ENCODE results near the gene ARHGAP11B.
A peak's percentile ranks its signal among the peaks of the same experiment; 100 is the strongest.
"Not testable (repeated sequence)": the region's sequence is repeated elsewhere in the genome, so short reads cannot be mapped to it uniquely, and the experiment has no call there.

The ARHGAP11B gene

GRCh38 chr15:30650012-30650929, 24.3 kb downstream of the ARHGAP11B start:
- Histone ChIP-seq H3K27me3 (no peaks in the 10 kb centered on the region), H3K9me3 (no peaks in the 10 kb centered on the region), H3K4me1 (no peaks in the 10 kb centered on the region), H3K27ac (no peak overlapping the region), H3K36me3 (no peaks in the 10 kb centered on the region), H3K4me3 (no peak overlapping the region)
- TF ChIP-seq, protein P1, sequence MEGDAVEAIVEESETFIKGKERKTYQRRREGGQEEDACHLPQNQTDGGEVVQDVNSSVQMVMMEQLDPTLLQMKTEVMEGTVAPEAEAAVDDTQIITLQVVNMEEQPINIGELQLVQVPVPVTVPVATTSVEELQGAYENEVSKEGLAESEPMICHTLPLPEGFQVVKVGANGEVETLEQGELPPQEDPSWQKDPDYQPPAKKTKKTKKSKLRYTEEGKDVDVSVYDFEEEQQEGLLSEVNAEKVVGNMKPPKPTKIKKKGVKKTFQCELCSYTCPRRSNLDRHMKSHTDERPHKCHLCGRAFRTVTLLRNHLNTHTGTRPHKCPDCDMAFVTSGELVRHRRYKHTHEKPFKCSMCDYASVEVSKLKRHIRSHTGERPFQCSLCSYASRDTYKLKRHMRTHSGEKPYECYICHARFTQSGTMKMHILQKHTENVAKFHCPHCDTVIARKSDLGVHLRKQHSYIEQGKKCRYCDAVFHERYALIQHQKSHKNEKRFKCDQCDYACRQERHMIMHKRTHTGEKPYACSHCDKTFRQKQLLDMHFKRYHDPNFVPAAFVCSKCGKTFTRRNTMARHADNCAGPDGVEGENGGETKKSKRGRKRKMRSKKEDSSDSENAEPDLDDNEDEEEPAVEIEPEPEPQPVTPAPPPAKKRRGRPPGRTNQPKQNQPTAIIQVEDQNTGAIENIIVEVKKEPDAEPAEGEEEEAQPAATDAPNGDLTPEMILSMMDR (IDR thresholded peaks at IDR 0.05) = no peak
- TF ChIP-seq POLR2AphosphoS5 (IDR thresholded peaks at IDR 0.05; ENCODE audit: insufficient read depth in 1 of 2, low read depth in 1 of 2) (no peak), POLR2A (IDR thresholded peaks at IDR 0.05) (no peak)
- intact Hi-C loops (cut with DNase I) = no loop called here
- no peak for DNase-seq (ENCODE audit: extremely low spot score in 2 of 2)

GRCh38 chr15:30661154-30661553, 35.2 kb downstream of the ARHGAP11B start:
- H3K4me1 ChIP-seq; H3K27ac ChIP-seq; H3K27me3 ChIP-seq; H3K36me3 ChIP-seq; H3K9me3 ChIP-seq; H3K4me3 ChIP-seq; intact Hi-C loops (cut with DNase I); DNase-seq (ENCODE audit: extremely low spot score in 2 of 2): not testable (repeated sequence)
- TF ChIP-seq, protein P1 (IDR thresholded peaks at IDR 0.05) = peak; percentile 17 to 41 (median 39)

- intact Hi-C loops (cut with DNase I); H3K4me3 ChIP-seq; H3K36me3 ChIP-seq: not testable (repeated sequence)
Measured at GRCh38 chr15:30669621-30670020, 43.7 kb downstream of the ARHGAP11B start.

DNA sequence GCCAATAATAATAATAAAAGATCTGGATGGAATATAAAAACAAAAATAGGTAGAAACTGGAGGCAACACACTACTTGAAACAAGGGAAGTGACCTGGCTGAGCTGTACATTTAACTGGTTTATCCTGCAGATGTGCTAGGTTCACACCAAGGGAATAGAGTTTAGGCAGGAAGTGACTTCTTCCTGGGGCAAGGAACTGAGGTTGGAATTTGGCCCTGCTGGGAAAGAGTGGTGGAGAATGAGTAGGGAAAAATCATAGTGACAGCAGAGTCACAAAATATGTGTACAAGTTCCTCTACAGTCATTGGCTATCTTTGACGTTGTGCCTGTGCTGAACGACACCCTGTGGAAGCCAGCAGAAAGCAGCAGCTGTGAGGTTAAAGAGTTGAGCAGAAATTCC, 44.1 kb downstream of the ARHGAP11B start:
- no peaks in the 10 kb centered on the region for H3K36me3 ChIP-seq
- no peak for TF ChIP-seq POLR2A (IDR thresholded peaks at IDR 0.05)
- TF ChIP-seq, protein P1 (IDR thresholded peaks at IDR 0.05) = no peak
- TF ChIP-seq POLR2AphosphoS5 (IDR thresholded peaks at IDR 0.05; ENCODE audit: insufficient read depth in 1 of 2, low read depth in 1 of 2) = no peak
- no peaks in the 10 kb centered on the region for H3K9me3 ChIP-seq
- intact Hi-C loops (cut with DNase I) = no loop called here
- no peaks in the 10 kb centered on the region for H3K4me1 ChIP-seq
- no peak for DNase-seq (ENCODE audit: extremely low spot score in 2 of 2)
- no peak overlapping the region for H3K27ac ChIP-seq
- no peak overlapping the region for H3K4me3 ChIP-seq
- H3K27me3 ChIP-seq = no peaks in the 10 kb centered on the region

More at GRCh38 chr15:30669621-30670020, 43.7 kb downstream of the ARHGAP11B start:
- not testable (repeated sequence) for DNase-seq (ENCODE audit: extremely low spot score in 2 of 2); H3K27ac ChIP-seq; H3K27me3 ChIP-seq; H3K4me1 ChIP-seq; H3K9me3 ChIP-seq

DNA sequence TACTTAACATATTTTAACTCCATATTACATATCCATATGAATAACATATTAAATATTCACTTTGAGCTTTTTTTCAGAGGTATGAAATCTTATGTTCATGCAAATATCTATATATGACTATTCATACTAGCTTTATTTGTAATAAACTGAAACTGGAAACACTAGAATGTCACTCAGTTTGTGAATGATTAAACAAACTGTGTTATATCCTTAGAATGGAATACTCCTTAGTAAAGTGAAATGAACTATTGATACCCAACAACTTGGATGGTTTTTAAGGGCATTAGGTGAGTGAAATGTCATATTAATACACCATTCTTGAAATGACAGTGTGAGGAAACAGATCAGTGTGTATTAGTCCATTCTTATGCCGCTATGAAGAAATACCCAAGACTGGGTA, 45.4 kb downstream of the ARHGAP11B start:
- intact Hi-C loops (cut with DNase I) = no loop called here
- Histone ChIP-seq H3K9me3 (no peaks in the 10 kb centered on the region), H3K27ac (no peak overlapping the region), H3K4me3 (no peak overlapping the region), H3K4me1 (no peaks in the 10 kb centered on the region), H3K27me3 (no peaks in the 10 kb centered on the region), H3K36me3 (no peaks in the 10 kb centered on the region)
- TF ChIP-seq, protein P1 (IDR thresholded peaks at IDR 0.05) = no peak
- TF ChIP-seq POLR2AphosphoS5 (IDR thresholded peaks at IDR 0.05; ENCODE audit: insufficient read depth in 1 of 2, low read depth in 1 of 2) (no peak), POLR2A (IDR thresholded peaks at IDR 0.05) (no peak)
- no peak for DNase-seq (ENCODE audit: extremely low spot score in 2 of 2)
